ENCODE measurements around the gene CACNB4. TPM values are rescaled to one million over a fixed set of nuclear protein-coding genes. Genes with fewer than 3 reads are reported as not detected.

The CACNB4 gene
- total RNA-seq, 4 donors from 2014 or later, result 0.88 to 4.6 (median 2.6) TPM

- Histone ChIP-seq H3K27me3 (no peaks in the 10 kb centered on the region), H3K4me3 (no peak overlapping the region), H3K9me3 (no peaks in the 10 kb centered on the region), H3K27ac (no peak overlapping the region), H3K4me1 (no peaks in the 10 kb centered on the region), H3K36me3 (no peaks in the 10 kb centered on the region)
- DNase-seq, result no peak
- TF ChIP-seq POLR2A (IDR thresholded peaks at IDR 0.05), result no peak
- TF ChIP-seq, protein P1, sequence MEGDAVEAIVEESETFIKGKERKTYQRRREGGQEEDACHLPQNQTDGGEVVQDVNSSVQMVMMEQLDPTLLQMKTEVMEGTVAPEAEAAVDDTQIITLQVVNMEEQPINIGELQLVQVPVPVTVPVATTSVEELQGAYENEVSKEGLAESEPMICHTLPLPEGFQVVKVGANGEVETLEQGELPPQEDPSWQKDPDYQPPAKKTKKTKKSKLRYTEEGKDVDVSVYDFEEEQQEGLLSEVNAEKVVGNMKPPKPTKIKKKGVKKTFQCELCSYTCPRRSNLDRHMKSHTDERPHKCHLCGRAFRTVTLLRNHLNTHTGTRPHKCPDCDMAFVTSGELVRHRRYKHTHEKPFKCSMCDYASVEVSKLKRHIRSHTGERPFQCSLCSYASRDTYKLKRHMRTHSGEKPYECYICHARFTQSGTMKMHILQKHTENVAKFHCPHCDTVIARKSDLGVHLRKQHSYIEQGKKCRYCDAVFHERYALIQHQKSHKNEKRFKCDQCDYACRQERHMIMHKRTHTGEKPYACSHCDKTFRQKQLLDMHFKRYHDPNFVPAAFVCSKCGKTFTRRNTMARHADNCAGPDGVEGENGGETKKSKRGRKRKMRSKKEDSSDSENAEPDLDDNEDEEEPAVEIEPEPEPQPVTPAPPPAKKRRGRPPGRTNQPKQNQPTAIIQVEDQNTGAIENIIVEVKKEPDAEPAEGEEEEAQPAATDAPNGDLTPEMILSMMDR (IDR thresholded peaks at IDR 0.05), result no peak
Observed at GRCh38 chr2:151857650-151858049, 241.2 kb downstream of the CACNB4 start.

- Histone ChIP-seq H3K27ac (no peak overlapping the region), H3K36me3 (no peaks in the 10 kb centered on the region), H3K9me3 (no peaks in the 10 kb centered on the region), H3K4me1 (no peaks in the 10 kb centered on the region), H3K4me3 (no peak overlapping the region), H3K27me3 (no peaks in the 10 kb centered on the region)
- TF ChIP-seq, protein P1 (IDR thresholded peaks at IDR 0.05), result no peak
- TF ChIP-seq POLR2A (IDR thresholded peaks at IDR 0.05), result no peak
- DNase-seq, result no peak
Observed at GRCh38 chr2:151855111-151855510, 243.7 kb downstream of the CACNB4 start.

DNA sequence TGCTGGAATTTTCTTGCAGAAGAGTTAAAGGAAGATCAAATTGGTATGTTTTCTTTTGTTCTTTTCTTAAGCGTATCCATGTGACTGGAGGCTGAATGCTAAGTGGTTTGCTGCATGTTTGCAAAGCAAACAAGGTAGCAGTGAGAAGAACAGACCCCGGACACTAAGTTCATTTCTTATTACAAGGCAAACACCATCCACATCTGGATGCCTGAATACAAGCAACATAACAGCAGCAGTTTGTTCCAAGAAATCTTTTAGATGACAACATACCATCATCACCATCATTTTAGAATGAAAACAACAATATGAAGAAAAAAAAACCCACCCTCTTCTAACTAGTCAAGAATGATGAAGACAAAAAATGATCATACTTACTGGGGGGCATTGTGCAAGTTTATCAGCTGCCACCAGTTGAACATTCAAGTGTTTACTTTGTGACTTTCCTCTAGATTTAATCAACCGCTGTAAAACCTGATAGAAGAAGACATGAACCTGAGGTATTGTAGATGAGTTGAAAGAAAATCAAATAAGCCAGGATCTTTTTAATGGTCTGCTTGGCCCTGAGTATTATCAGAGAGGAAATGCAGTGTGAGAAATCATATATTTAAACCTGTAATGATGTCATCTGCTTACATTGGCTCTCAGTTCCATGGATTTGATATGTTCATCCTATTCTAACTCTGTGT is 245.6 kb downstream of the CACNB4 start:
- Histone ChIP-seq H3K4me3 (no peak overlapping the region), H3K4me1 (no peaks in the 10 kb centered on the region), H3K27ac (no peak overlapping the region), H3K27me3 (no peaks in the 10 kb centered on the region), H3K36me3 (no peaks in the 10 kb centered on the region), H3K9me3 (no peaks in the 10 kb centered on the region)
- TF ChIP-seq POLR2A (IDR thresholded peaks at IDR 0.05), result no peak
- TF ChIP-seq, protein P1 (IDR thresholded peaks at IDR 0.05), result no peak
- DNase-seq, result no peak

DNA sequence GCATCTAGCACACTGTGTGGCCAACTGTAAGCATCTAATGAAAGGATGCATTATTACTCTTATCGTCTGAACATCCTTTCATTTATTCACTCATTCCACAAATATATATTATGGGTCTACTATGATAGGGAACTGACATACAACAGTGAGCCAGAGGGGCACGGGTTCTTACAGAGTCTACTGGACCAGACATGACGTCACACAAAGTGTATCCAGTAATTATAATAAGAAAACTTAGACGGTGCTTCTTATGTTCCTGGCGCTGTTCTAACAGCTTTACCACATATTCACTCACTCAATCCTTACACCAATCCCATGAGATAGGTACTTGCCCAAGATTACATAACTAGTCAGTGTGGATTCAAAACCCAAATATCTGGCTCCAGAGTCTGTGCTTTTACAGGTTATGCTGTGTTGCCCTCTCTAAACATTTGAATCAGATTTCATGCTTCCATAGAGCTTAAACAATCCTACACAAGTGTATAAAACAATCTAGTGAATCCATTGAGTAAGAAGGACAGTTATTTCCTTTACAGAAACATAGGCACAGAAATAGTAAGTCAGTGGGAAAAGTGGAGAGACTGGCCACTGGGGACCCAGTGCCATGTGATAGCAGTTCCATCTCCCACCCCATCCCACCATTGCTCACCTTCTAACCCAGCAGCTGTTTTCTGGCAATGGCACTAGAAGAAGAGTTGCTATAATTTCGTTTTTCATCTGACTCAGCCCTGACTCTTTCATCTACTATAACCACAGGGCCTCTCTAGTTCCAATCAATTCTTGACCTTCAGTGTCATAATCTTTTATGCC is 246.4 kb downstream of the CACNB4 start:
- Histone ChIP-seq H3K27ac (no peak overlapping the region), H3K4me3 (no peak overlapping the region), H3K27me3 (no peaks in the 10 kb centered on the region), H3K9me3 (no peaks in the 10 kb centered on the region), H3K4me1 (no peaks in the 10 kb centered on the region), H3K36me3 (no peaks in the 10 kb centered on the region)
- TF ChIP-seq POLR2A (IDR thresholded peaks at IDR 0.05), result no peak
- TF ChIP-seq, protein P1 (IDR thresholded peaks at IDR 0.05), result no peak
- no peak for DNase-seq

GRCh38 chr2:151851761-151852160 is 247.1 kb downstream of the CACNB4 start:
- no peak for DNase-seq
- Histone ChIP-seq H3K27ac (no peak overlapping the region), H3K27me3 (no peaks in the 10 kb centered on the region), H3K36me3 (no peaks in the 10 kb centered on the region), H3K9me3 (no peaks in the 10 kb centered on the region), H3K4me1 (no peaks in the 10 kb centered on the region), H3K4me3 (no peak overlapping the region)
- no peak for TF ChIP-seq POLR2A (IDR thresholded peaks at IDR 0.05)
- TF ChIP-seq, protein P1 (IDR thresholded peaks at IDR 0.05), result no peak
